Mesothelial cell of epicardium (in vitro differentiated cells): ENCODE measurements around the gene PLEKHN1. TPM values are rescaled to one million over a fixed set of nuclear protein-coding genes. Genes with fewer than 3 reads are reported as not detected.

Experiments used
- DNase-seq, 2 experiments: peaks; one replicate each; pipeline ENCODE4 v3.0.0; 2021; ENCODE audit warnings: low spot score in 2 of 2; ENCODE audit not compliant: unreplicated experiment in 2 of 2
- H3K27ac Mint-ChIP-seq: 2 replicates; pipeline ENCODE4 v1.8.0; 2021; ENCODE audit warnings: mixed read lengths
- H3K27me3 Mint-ChIP-seq: 2 replicates; pipeline ENCODE4 v1.8.0; 2021; ENCODE audit warnings: low read depth, mixed read lengths
- H3K36me3 Mint-ChIP-seq: 2 replicates; pipeline ENCODE4 v1.8.0; 2021; ENCODE audit warnings: mixed read lengths
- H3K4me1 Mint-ChIP-seq: 2 replicates; pipeline ENCODE4 v1.8.0; 2021; ENCODE audit warnings: mixed read lengths
- H3K4me3 Mint-ChIP-seq: 2 replicates; pipeline ENCODE4 v1.8.0; 2021; ENCODE audit warnings: mild to moderate bottlenecking, moderate library complexity, mixed read lengths
- H3K9me3 Mint-ChIP-seq: 2 replicates; pipeline ENCODE4 v1.8.0; 2021; ENCODE audit warnings: mixed read lengths
- CTCF ChIP-seq: fragments of 200-600 bp; sonication (generic); IDR thresholded peaks from one replicate; pipeline ENCODE4 v1.5.0; 2021; ENCODE audit warnings: antibody characterized with exemption; ENCODE audit not compliant: unreplicated experiment
- total RNA-seq: library from RNA; stranded (reverse); gene quantifications from 3 replicates; pipeline ENCODE4 v1.2.1, GENCODE V29; 2021

PLEKHN1 gene
- total RNA-seq, 1 donor from 2014 or later, result 34.4 TPM

DNA sequence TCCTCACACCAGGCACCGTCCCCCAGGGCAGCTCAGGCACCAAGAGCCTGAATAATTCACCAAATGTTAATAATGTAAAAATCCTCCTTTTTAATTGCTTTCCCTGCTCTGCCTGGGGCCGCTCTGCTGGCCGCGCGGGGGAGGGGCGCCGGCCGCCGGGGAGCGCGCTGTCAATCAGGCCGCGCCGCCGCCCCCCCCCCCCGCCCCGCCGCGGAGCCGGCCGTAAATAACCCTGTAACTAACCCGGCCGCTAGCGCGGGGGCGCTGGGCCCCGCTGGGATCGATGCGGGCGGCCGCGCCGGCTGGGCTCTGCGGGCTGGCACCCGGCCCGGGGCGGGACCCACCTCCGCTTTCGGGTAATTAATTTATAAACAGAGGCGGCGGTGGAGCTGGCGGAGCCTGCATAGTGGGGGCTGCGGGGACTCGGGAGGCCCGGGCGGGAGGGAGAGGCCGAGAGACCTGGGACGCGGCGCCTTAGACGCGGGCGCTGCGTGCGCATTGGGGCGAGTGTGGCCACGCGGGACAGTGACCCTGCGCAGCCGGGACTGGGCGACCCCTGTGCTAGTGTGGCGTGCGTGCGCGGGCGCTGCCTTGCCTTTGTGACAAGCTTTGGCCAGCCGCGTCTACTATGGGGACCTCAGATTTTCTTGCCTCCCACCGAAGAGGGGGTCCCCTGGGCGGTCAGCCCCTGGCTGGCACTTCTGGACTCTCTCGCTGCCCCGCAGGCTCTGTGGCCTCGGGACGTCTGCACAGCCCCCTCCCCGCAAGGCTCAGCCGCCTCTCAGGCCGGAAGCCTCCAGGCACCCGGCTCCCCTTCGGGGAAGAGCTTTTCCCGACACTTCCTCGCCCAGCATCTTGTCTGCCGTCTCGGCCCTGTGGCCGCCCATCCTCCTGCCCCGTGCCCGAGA lies 25.9 kb upstream of the PLEKHN1 start:
- Mint-ChIP-seq H3K4me3 (peak overlapping the region; percentile 47), H3K27ac (peak overlapping the region; percentile 64), H3K4me1 (peaks cover 60% of the 10 kb centered on the region), H3K9me3 (no peaks in the 10 kb centered on the region), H3K36me3 (no peaks in the 10 kb centered on the region), H3K27me3 (no peaks in the 10 kb centered on the region)
- peak; percentile 75 to 88 for DNase-seq
- TF ChIP-seq CTCF, result no peak

DNA sequence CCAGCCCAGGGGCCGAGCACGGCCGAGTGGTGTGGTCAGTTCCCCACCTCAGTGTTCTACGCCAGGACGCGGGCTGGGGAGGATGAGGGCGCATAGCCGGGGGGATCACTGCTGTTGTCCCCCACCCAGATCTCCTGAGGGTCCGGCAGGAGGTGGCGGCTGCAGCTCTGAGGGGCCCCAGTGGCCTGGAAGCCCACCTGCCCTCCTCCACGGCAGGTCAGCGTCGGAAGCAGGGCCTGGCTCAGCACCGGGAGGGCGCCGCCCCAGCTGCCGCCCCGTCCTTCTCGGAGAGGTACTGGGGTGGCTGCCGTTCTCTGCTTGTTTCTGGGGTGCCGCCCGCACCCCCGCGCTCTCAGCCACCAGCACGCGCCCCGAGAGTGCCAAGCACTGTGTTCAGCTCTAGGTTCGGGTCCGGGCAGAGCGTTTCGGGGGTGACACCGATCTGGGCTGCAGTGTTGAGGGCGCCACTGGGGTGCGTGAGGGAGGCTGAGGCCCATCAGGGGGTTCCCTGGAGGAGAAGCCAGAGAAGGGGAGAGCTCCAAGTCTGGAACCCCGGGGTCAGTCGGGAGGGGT lies 25.2 kb upstream of the PLEKHN1 start:
- Mint-ChIP-seq H3K36me3 (peaks cover 6% of the 10 kb centered on the region), H3K27me3 (no peaks in the 10 kb centered on the region), H3K27ac (peak overlapping the region; percentile 84), H3K4me1 (peaks cover 58% of the 10 kb centered on the region), H3K9me3 (no peaks in the 10 kb centered on the region), H3K4me3 (peak overlapping the region; percentile 59)
- no peak for DNase-seq
- TF ChIP-seq CTCF, result no peak

DNA sequence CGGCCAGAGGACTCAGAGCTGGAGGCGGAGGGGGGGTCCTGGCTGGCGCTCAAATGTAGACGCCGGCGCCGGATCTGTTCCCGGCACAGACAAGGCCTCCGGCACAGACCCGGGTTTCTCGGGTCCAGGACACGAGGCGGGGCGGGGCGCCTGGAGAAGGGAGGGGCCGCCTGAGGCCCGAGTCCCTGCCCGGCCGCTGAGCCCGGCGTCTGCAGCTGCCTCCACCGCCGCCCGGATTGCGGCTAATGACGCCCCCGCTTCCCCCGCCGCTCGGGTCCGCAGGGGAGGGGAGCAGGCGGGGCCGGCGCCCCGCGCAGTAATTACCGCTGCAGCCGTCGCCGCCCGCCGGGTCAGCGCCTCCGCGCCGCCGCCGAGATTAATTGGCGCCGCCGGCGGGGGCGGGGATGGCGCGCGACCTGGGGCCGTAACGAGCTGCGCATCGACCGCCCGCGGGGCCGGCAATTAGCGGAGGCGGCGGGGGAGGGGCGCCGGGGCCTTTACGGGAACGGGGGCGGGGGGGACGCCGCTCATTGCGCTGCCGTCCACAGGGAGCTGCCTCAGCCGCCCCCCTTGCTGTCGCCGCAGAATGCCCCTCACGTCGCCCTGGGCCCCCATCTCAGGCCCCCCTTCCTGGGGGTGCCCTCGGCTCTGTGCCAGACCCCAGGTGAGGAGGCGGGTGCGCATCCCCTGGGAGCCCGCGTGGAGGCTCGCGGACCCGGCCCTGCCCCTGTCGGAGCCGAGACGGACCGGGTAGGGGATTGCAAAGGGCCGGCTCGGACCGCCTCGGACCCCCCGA lies 24.5 kb upstream of the PLEKHN1 start:
- Mint-ChIP-seq H3K36me3 (peaks cover 6% of the 10 kb centered on the region), H3K27ac (peak overlapping the region; percentile 84), H3K4me1 (peaks cover 56% of the 10 kb centered on the region), H3K4me3 (peak overlapping the region; percentile 59), H3K9me3 (no peaks in the 10 kb centered on the region), H3K27me3 (no peaks in the 10 kb centered on the region)
- peak; percentile 84 to 86 for DNase-seq
- TF ChIP-seq CTCF, result no peak

DNA sequence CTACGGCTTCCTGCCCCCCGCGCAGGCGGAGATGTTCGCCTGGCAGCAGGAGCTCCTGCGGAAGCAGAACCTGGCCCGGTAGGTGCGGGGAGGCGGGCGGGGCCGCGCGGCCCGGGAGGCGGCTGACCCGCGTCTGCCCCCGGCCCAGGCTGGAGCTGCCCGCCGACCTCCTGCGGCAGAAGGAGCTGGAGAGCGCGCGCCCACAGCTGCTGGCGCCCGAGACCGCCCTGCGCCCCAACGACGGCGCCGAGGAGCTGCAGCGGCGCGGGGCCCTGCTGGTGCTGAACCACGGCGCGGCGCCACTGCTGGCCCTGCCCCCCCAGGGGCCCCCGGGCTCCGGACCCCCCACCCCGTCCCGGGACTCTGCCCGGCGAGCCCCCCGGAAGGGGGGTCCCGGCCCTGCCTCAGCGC lies 23.9 kb upstream of the PLEKHN1 start:
- Mint-ChIP-seq H3K4me1 (peaks cover 53% of the 10 kb centered on the region), H3K27ac (no peak overlapping the region), H3K27me3 (no peaks in the 10 kb centered on the region), H3K4me3 (no peak overlapping the region), H3K9me3 (no peaks in the 10 kb centered on the region), H3K36me3 (peaks cover 11% of the 10 kb centered on the region)
- no peak for TF ChIP-seq CTCF
- no peak for DNase-seq

GRCh38 chr1:942864-943533 lies 23.3 kb upstream of the PLEKHN1 start:
- Mint-ChIP-seq H3K4me1 (peaks cover 48% of the 10 kb centered on the region), H3K27ac (peak overlapping the region; percentile 66), H3K9me3 (no peaks in the 10 kb centered on the region), H3K36me3 (peaks cover 13% of the 10 kb centered on the region), H3K27me3 (no peaks in the 10 kb centered on the region), H3K4me3 (peak overlapping the region; percentile 44)
- DNase-seq, result no peak
- no peak for TF ChIP-seq CTCF
